ENCODE results near the gene PRDM16. TPM values are rescaled to one million over a fixed set of nuclear protein-coding genes. Genes with fewer than 3 reads are reported as not detected.

Gene PRDM16
- total RNA-seq, 2 experiments from 2014 or later = not detected

DNA sequence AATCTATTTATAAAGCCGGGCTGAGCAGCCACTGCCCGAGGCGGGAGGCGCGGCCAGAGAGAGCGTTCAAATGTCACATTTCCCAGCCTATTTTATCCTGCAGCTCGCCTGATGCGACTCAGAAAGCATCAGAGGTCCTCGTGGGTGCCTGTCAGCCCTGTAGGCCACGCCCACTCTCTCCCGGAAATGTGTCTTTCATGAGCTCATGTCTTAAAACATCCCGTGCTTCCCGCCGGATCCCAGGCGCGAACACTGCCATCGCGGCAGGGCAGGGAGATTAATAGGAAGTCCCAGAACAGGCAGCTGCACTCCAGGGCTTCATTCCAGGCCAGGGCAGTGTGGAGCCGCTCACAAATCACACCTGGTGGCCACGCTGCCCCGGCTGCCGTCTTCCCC lies 117.5 kb downstream of the PRDM16 start:
- no peak for TF ChIP-seq EZH2phosphoT487 (IDR thresholded peaks at IDR 0.05; ENCODE audit: borderline replicate concordance, low read depth, low read length)
- TF ChIP-seq, protein P1, sequence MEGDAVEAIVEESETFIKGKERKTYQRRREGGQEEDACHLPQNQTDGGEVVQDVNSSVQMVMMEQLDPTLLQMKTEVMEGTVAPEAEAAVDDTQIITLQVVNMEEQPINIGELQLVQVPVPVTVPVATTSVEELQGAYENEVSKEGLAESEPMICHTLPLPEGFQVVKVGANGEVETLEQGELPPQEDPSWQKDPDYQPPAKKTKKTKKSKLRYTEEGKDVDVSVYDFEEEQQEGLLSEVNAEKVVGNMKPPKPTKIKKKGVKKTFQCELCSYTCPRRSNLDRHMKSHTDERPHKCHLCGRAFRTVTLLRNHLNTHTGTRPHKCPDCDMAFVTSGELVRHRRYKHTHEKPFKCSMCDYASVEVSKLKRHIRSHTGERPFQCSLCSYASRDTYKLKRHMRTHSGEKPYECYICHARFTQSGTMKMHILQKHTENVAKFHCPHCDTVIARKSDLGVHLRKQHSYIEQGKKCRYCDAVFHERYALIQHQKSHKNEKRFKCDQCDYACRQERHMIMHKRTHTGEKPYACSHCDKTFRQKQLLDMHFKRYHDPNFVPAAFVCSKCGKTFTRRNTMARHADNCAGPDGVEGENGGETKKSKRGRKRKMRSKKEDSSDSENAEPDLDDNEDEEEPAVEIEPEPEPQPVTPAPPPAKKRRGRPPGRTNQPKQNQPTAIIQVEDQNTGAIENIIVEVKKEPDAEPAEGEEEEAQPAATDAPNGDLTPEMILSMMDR (conservative IDR thresholded peaks at IDR 0.05; ENCODE audit: low read length) = no peak
- Histone ChIP-seq H3K9me3 (ENCODE audit: low read length) (no peaks in the 10 kb centered on the region), H3K27ac (ENCODE audit: low read depth, low read length, poor library complexity, severe bottlenecking) (no peak overlapping the region), H4K20me1 (ENCODE audit: insufficient read depth, low read length) (no peaks in the 10 kb centered on the region), H3K79me2 (ENCODE audit: insufficient read depth, low read depth, low read length) (no peaks in the 10 kb centered on the region), H3K4me3 (ENCODE audit: low read depth, low read length, poor library complexity, severe bottlenecking) (no peak overlapping the region), H3K36me3 (ENCODE audit: insufficient read depth, low read length) (no peaks in the 10 kb centered on the region), H3K4me2 (ENCODE audit: low read length) (no peak overlapping the region), H2AFZ (ENCODE audit: low read length) (no peak overlapping the region), H3K9me2 (ENCODE audit: insufficient read depth, low read length) (no peaks in the 10 kb centered on the region), H3K4me1 (ENCODE audit: insufficient read depth, low read length, poor library complexity, severe bottlenecking) (no peaks in the 10 kb centered on the region)
- ChIA-PET POLR2A (no interaction called here), CTCF (ENCODE audit: unreplicated experiment) (no interaction called here)
- BruUV-seq (replicated peaks) = no TSS peak
- intact Hi-C loops (cut with micrococcal nuclease; ENCODE audit: unreplicated experiment) = no loop called here
- no peak for DNase-seq (ENCODE audit: low spot score)

DNA sequence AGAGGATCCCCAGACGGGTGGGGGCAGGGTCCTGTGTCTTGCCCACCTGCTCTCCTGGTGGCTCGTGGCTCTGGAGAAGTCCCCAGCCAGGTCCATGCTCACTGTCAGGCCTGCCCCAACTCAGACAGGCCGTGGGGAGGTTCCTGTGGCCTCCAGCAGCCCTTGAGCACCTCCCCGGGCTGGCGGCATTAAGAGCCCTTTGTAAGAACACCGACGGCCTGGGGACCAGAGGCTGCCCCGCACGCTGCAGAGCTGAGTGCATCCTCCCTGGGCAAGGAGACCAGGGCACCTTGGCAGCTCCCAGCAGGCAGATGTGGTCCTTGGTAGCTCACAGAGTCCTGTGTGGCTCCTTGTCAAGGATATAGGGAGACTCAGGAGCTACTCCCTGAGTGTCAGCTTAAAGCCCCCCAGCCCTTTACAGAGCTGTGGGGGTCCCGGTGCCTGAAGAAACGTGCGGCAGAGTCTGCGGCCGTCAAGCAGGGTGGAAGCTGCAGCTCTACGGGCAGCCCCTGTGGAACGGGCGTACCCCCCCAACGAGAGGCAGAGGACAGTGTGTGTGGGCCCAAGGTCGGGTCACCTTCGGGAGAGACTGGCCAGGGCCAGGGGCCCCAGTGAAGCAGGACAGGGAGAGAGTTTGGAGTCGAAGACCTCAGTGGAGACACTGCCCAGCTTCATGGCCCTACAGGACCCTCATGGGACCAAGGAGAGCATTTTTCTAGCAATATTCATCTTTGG lies 118.6 kb downstream of the PRDM16 start:
- DNase-seq (ENCODE audit: low spot score) = no peak
- no peaks in the 10 kb centered on the region for H3K9me2 ChIP-seq (ENCODE audit: insufficient read depth, low read length)
- TF ChIP-seq, protein P1 (conservative IDR thresholded peaks at IDR 0.05; ENCODE audit: low read length) = no peak
- TF ChIP-seq EZH2phosphoT487 (IDR thresholded peaks at IDR 0.05; ENCODE audit: borderline replicate concordance, low read depth, low read length) = no peak
- H3K79me2 ChIP-seq (ENCODE audit: insufficient read depth, low read depth, low read length) = no peaks in the 10 kb centered on the region
- BruUV-seq (replicated peaks) = no TSS peak
- no peak overlapping the region for H3K4me2 ChIP-seq (ENCODE audit: low read length)
- H3K4me3 ChIP-seq (ENCODE audit: low read depth, low read length, poor library complexity, severe bottlenecking) = no peak overlapping the region
- no peak overlapping the region for H3K27ac ChIP-seq (ENCODE audit: low read depth, low read length, poor library complexity, severe bottlenecking)
- intact Hi-C loops (cut with micrococcal nuclease; ENCODE audit: unreplicated experiment) = no loop called here
- H3K36me3 ChIP-seq (ENCODE audit: insufficient read depth, low read length) = no peaks in the 10 kb centered on the region
- CTCF ChIA-PET (ENCODE audit: unreplicated experiment) = no interaction called here
- no peaks in the 10 kb centered on the region for H3K9me3 ChIP-seq (ENCODE audit: low read length)
- H4K20me1 ChIP-seq (ENCODE audit: insufficient read depth, low read length) = no peaks in the 10 kb centered on the region
- no peaks in the 10 kb centered on the region for H3K4me1 ChIP-seq (ENCODE audit: insufficient read depth, low read length, poor library complexity, severe bottlenecking)
- POLR2A ChIA-PET = no interaction called here
- no peak overlapping the region for H2AFZ ChIP-seq (ENCODE audit: low read length)

DNA sequence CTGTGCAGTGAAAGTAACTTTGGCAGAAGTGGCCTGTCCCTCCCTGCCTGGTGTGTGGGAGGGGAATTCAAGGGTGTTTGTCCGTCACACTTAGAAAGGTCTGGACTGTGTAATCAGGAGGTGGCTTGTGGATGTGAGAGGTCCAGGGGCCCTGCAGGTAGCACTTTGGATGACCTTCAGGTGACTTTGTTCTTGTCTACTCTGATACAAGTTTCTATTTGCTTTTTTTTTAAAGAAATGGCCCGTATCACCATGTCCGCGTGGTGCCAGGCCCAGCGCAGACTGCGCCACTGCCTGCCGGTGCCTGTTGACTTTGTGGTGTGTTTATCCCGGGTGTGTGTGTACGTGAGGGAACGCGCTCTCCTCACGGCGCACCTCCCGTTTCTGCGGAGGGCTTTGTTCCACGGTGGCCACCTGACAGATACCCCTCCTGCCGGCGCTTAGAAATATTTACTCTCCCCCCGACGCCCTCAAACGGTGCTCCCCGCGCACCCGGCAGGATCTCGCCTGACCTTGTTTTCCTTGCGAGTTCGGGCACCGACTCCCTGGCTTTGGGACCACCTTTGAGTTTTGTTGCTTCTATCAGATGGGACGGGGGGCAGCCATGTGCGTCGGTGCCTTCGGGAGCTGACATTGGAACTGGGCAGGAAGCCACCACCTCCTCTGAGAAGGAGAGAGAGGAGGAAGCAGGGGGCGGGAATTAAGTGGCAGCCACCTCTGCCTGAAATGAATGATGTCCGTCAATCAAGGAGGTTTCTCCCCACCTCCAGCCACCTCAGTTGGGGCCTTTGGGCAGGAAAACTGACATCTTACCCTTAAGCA lies 119.4 kb downstream of the PRDM16 start:
- intact Hi-C loops (cut with micrococcal nuclease; ENCODE audit: unreplicated experiment) = no loop called here
- H3K36me3 ChIP-seq (ENCODE audit: insufficient read depth, low read length) = no peaks in the 10 kb centered on the region
- H3K9me3 ChIP-seq (ENCODE audit: low read length) = no peaks in the 10 kb centered on the region
- TF ChIP-seq EZH2phosphoT487 (IDR thresholded peaks at IDR 0.05; ENCODE audit: borderline replicate concordance, low read depth, low read length) = no peak
- TF ChIP-seq, protein P1 (conservative IDR thresholded peaks at IDR 0.05; ENCODE audit: low read length) = no peak
- H3K79me2 ChIP-seq (ENCODE audit: insufficient read depth, low read depth, low read length) = no peaks in the 10 kb centered on the region
- DNase-seq (ENCODE audit: low spot score) = no peak
- no peak overlapping the region for H3K4me2 ChIP-seq (ENCODE audit: low read length)
- H3K4me3 ChIP-seq (ENCODE audit: low read depth, low read length, poor library complexity, severe bottlenecking) = no peak overlapping the region
- POLR2A ChIA-PET = no interaction called here
- BruUV-seq (replicated peaks) = no TSS peak
- no peak overlapping the region for H2AFZ ChIP-seq (ENCODE audit: low read length)
- no peak overlapping the region for H3K27ac ChIP-seq (ENCODE audit: low read depth, low read length, poor library complexity, severe bottlenecking)
- H3K4me1 ChIP-seq (ENCODE audit: insufficient read depth, low read length, poor library complexity, severe bottlenecking) = no peaks in the 10 kb centered on the region
- H3K9me2 ChIP-seq (ENCODE audit: insufficient read depth, low read length) = no peaks in the 10 kb centered on the region
- H4K20me1 ChIP-seq (ENCODE audit: insufficient read depth, low read length) = no peaks in the 10 kb centered on the region
- CTCF ChIA-PET (ENCODE audit: unreplicated experiment) = no interaction called here
